Embryonic facial prominence (tissue), 1 donor: Measurements from ENCODE around the gene ADAMTSL1.

ENCODE experiments used
- DNase-seq: peaks from one replicate; pipeline ENCODE4 v3.0.0-alpha.2; 2016; ENCODE audit errors: extremely low spot score

ADAMTSL1 gene

GRCh38 chr9:18605766-18606180 lies 131.8 kb downstream of the ADAMTSL1 start:
- DNase-seq = no peak

- DNase-seq = no peak
These were observed 132.3 kb downstream of the ADAMTSL1 start for GRCh38 chr9:18606281-18606680.

- DNase-seq = no peak
These were observed 132.9 kb downstream of the ADAMTSL1 start for GRCh38 chr9:18606846-18607245.

GRCh38 chr9:18608371-18608770 lies 134.4 kb downstream of the ADAMTSL1 start:
- DNase-seq = no peak

- no peak for DNase-seq
These were observed 137.0 kb downstream of the ADAMTSL1 start for GRCh38 chr9:18610956-18611355.

- DNase-seq = no peak
These were observed 138.0 kb downstream of the ADAMTSL1 start for GRCh38 chr9:18611971-18612370.

GRCh38 chr9:18614116-18614515 lies 140.2 kb downstream of the ADAMTSL1 start:
- no peak for DNase-seq

GRCh38 chr9:18614651-18615050 lies 140.7 kb downstream of the ADAMTSL1 start:
- no peak for DNase-seq

- no peak for DNase-seq
These were observed 143.0 kb downstream of the ADAMTSL1 start for GRCh38 chr9:18616976-18617375.

- DNase-seq = no peak
These were observed 143.8 kb downstream of the ADAMTSL1 start for GRCh38 chr9:18617759-18618158.

- DNase-seq = no peak
These were observed 144.9 kb downstream of the ADAMTSL1 start for GRCh38 chr9:18618862-18619261.

GRCh38 chr9:18622186-18622836 lies 148.4 kb downstream of the ADAMTSL1 start:
- DNase-seq = no peak

- no peak for DNase-seq
These were observed 149.5 kb downstream of the ADAMTSL1 start for GRCh38 chr9:18623221-18624079.

GRCh38 chr9:18626046-18626698 lies 152.2 kb downstream of the ADAMTSL1 start:
- no peak for DNase-seq

- DNase-seq = no peak
These were observed 155.2 kb downstream of the ADAMTSL1 start for GRCh38 chr9:18629136-18629535.

- DNase-seq = no peak
These were observed 158.9 kb downstream of the ADAMTSL1 start for GRCh38 chr9:18632632-18633403.

GRCh38 chr9:18636781-18637180 lies 162.8 kb downstream of the ADAMTSL1 start:
- DNase-seq = no peak

- no peak for DNase-seq
These were observed 164.7 kb downstream of the ADAMTSL1 start for GRCh38 chr9:18638371-18639249.

- DNase-seq = no peak
These were observed 166.0 kb downstream of the ADAMTSL1 start for GRCh38 chr9:18639911-18640310.

GRCh38 chr9:18658804-18659705 lies 185.1 kb downstream of the ADAMTSL1 start:
- DNase-seq = no peak
